ENCODE results near the gene DLEC1.

Gene DLEC1

GRCh38 chr3:38088126-38089078 is 49.4 kb downstream of the DLEC1 start:
- no peak for DNase-seq

- no peak for DNase-seq
These were observed 50.2 kb downstream of the DLEC1 start for GRCh38 chr3:38089163-38089562.

GRCh38 chr3:38090453-38090852 is 51.4 kb downstream of the DLEC1 start:
- no peak for DNase-seq

GRCh38 chr3:38094999-38095398 is 56.0 kb downstream of the DLEC1 start:
- no peak for DNase-seq

DNA sequence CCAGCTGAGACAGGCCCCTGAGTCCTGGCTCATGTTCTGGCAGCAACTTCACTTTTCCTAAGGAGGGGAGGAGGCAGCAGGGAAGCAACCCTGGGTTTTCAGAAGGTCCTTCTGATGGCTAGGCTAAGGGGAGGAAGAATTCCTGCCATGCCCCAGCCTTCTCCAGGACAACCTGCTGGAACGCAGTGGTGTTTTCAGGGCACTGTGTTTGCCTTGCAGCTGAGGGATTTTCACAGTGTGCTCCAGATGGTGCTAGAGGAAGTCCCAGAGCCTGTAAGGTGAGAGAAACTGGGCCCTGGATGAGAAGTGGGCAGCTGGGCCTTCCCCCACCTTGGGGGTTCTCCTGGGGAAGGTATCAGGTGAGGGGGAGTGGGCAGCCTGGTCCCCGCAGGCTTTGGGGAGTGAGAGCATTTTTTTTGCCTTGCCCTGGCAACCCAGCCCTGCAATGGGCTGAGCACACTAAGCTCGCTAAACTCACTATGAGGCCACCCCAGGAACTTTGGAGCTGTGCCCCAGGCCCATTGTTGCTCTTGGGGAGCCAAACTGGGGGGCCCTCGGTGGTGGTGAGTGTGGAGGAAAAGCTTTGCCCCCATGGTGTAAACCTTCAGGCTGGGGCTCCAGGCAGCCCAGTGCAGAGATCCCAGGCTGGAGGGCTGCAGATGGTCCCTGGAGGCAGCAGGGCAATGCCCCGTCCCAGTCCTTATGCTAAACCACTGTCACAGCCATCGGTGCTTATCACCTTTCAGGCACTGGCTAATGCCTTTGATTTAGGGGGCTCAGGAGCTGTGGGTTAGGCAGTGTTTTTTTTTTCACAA is 56.9 kb downstream of the DLEC1 start:
- DNase-seq: no peak

DNA sequence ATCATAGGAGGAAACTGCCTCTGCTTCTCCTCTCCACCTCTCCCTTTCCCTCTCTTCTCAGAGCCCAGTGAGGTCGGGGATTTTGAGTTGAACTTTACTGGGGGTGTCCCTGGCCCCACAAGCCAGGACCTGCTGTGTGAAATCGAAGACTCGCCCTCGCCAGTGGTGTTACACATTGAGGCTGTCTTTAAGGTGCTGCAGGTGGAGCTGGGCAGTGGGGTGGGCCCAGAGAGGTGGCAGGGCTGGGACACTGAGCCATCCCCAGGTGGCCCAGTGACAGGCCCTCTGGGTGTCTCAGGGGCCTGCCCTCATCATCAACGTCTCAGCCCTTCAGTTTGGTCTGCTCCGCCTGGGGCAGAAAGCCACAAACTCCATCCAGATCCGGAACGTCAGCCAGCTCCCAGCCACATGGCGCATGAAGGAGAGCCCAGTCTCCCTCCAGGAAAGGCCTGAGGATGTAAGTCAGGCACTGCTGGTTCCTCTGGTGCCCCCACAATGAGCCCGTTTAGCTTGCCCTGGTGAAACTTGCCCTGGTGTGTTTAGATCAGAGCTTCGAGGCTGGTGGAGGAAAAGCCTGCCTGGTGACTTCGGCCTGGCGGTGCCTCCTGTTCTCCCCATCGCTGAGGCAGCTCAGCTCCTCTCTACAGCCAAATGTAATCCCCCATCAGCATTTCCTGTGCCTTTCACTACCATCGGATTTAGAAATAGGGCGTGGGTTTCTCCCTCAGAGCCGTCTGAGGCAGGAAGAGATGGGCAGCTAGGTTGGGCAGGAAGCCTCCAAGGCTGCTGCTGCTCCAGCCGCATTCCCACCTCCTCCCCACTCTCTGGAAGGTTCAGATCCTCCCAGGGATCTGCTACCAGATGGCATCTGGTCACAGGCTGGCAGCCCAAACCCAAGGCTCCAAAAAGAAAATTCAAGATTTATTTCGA is 58.7 kb downstream of the DLEC1 start:
- no peak for DNase-seq

DNA sequence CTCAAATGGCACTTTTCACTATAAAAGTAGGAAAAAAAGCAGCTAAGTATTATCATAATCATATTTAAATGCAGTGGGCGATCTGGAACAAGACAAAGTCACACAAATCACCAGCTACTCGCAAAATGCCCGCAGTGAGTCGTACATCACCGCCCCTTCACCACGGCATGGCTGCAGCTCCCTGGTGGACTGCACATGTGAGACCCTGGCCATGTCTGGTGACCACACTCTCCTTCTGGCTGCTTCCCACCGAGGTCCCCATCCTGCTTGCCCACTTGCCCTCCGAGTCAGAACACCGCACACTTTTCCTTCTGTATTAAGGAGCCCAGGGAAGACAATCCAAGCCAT is 59.3 kb downstream of the DLEC1 start:
- no peak for DNase-seq

GRCh38 chr3:38099518-38099917 is 60.5 kb downstream of the DLEC1 start:
- no peak for DNase-seq

DNA sequence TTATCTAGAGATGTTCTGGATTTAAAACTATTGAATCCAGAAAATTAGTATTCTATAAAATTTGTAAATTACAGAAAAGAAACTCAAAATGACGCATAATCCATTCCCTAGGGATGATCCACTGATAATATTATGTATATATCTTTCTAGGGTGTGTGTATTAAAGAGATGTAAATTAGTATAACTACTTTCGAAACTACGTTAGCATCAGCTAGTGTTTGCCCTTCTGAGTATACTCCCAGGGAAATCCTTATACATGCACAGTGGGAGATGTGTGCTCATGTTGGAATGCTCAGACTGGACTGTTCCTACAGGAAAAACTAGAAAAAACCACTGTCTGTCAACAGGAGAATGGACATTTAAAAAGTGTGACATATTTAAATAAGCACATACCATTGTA is 61.5 kb downstream of the DLEC1 start:
- no peak for DNase-seq

GRCh38 chr3:38101811-38102443 is 62.9 kb downstream of the DLEC1 start:
- no peak for DNase-seq

- no peak for DNase-seq
These were observed 63.4 kb downstream of the DLEC1 start for GRCh38 chr3:38102444-38102814.

DNA sequence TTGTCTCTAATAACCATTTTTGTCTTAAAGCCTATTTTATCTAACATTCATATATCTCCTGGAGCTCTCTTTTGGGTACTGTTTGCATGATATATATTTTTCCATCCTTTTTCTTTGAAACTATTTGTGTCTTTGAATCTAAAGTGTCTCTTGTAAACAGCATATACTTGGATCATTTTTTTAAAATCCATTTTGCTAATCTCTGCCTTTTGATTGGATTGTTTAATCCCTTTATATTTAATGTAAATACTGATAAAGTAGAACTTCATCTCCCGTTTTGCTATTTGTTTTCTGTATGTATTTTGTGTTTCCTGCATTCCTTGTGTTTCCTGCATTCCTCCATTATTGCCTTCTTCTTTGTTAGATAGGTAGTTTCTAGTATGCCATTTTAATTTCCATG is 66.5 kb downstream of the DLEC1 start:
- no peak for DNase-seq

DNA sequence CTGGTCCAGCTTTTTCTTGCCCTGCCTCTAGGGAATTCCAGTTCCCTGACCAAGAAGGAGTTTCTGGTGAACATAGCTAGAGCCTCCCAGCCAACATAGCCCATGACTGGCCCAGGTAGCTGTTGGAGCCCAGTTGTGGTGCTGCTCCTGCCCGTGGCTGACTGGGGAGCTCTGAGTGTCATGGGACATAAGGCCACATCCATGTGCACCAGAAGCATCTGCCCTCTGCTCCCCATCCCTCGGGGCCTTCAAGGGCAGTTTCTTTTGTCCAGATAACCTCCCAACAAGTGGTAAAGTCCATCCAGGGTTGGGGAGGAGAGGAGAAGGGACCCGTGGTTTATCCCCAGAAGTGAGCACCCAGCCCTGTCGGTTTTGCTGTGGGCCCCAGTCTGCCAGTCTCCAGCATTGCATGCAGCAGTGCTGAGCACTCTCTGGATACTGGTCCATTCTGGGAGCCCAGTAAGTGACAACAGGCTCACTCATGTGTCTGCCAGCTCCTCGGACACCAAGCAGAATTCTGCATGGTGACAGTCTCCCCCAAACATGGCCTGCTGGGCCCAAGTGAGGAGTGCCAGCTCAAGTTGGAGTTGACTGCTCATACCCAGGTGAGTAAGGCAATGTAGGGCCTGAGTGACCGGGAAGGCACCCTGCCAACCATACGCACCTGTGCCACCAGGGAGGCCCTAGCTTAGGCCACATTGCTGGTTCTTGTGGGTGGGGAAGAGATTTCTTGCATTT is 69.1 kb downstream of the DLEC1 start:
- DNase-seq: no peak

DNA sequence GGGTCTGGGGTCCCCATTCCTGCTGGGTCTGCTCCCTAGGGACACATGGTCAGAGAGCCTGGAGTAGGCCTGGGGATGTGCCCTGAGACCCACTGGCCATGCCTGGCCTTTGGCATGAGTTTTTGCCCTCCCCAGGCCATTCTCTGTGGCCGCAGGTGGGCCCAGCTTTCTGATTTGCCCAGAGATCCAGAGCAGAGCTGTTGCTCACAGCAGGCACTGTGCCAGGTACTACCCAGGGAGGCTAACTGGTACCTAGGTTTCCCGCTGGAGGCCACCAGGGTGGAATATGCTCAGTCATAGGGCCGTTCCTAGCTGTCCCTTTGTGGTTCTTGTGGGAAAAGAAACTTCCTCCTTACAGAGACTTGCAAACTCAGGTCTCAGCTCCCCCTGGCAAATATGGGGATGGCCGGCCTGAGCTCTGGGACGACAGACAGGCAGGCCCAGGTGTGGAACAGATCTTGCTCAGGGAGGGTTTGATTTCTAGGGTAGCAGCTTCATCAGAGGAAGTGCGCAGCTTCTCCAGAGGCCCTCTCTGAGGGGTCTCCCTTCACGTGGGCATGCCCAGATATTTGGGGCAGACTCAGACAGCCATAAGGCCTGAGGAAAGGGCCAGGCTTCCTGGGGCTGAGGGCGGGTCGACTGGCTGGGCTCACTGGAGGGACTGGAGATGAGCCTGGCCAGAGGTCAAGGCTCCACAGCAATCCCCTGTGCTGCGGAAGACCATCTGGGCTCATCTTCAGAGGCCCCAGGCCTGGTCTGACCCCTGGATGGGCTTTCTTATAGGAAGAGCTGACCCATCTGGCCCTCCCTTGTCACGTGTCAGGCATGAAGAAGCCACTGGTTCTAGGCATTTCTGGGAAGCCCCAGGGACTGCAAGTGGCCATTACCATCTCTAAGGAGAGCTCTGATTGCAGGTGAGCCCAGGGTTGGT is 69.9 kb downstream of the DLEC1 start:
- DNase-seq: no peak

GRCh38 chr3:38109580-38110313 is 70.7 kb downstream of the DLEC1 start:
- DNase-seq: no peak

DNA sequence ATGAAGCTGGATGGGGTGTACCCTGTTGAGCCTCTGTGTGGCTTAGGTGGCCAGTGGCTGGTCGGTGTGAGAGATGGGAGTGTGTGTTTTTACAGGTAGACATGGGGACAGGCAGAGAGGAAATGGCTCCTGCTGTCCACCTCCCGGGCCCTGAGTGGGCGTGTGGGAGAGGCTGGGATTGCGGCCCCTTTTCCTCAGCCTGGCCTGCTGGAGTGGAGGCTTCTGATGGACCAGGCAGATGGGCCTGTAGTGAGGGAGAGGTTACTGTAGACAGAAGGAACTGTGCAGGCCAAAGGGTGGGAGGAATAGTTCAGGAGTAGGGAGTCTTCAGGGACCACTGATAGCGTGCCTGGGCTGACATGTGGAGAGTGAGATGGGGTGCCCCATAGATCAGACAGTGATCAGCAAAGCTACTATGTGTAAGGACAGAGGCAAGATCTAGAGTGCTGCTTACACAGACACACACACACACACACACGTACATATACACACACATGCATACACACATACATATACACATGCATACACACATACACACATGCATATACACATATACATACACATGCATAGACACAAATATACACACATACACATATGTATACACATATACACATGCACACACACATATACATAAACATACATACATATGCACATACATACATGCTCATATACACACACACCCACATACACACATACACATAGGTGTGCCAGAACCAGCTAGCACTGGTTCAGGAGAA is 71.5 kb downstream of the DLEC1 start:
- no peak for DNase-seq

GRCh38 chr3:38111201-38111600 is 72.2 kb downstream of the DLEC1 start:
- no peak for DNase-seq

- DNase-seq: no peak
These were observed 72.8 kb downstream of the DLEC1 start for GRCh38 chr3:38111696-38112377.

DNA sequence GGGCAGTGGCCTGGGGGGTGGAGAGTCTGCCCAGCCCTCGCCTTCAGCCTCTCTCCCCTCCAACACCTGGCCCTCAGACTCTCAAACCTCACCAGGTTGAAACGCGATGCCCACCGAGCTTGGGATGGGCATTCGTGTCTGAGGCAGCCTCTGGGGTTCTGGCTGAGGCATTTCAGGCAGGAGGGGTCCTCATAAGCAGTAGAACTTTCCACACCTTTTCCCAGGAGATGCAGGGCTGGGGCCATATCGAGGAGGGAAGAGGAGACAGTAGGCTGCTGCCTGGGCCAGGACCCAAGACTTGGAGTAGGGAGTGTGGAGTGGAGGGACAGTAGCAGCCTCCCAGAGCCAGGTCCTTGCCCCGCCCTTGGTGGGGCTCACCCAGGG is 73.4 kb downstream of the DLEC1 start:
- no peak for DNase-seq
